ENCODE results near the gene EARS2.
"Not testable (repeated sequence)": the region's sequence is repeated elsewhere in the genome, so short reads cannot be mapped to it uniquely, and the experiment has no call there.

EARS2 gene

GRCh38 chr16:23557779-23558702, 891 bp upstream of the EARS2 start:
- Mint-ChIP-seq H3K4me1 (ENCODE audit: low read depth in 2 of 2) (peaks cover 12 to 22% of the 10 kb centered on the region in 2 donors), H3K36me3 (ENCODE audit: insufficient read depth) (peaks cover 43% of the 10 kb centered on the region), H3K27ac (peak overlapping the region; percentile 97), H3K4me3 (peak overlapping the region; percentile 96), H3K9me3 (no peaks in the 10 kb centered on the region), H3K27me3 (no peaks in the 10 kb centered on the region)
- peak; percentile 2 to 17 (median 6) for DNase-seq
- ATAC-seq (replicated peaks): peak; percentile 14

GRCh38 chr16:23554536-23554935, 2.6 kb downstream of the EARS2 start:
- Mint-ChIP-seq H3K4me3 (no peak overlapping the region), H3K9me3 (no peaks in the 10 kb centered on the region), H3K27me3 (no peaks in the 10 kb centered on the region), H3K27ac (no peak overlapping the region), H3K4me1 (ENCODE audit: low read depth in 2 of 2) (peaks cover 7 to 14% of the 10 kb centered on the region in 2 donors), H3K36me3 (ENCODE audit: insufficient read depth) (peaks cover 54% of the 10 kb centered on the region)
- DNase-seq (no peak), ATAC-seq (replicated peaks) (no peak)

- no peak overlapping the region for H3K27ac Mint-ChIP-seq
- H3K4me3 Mint-ChIP-seq: no peak overlapping the region
- DNase-seq (no peak), ATAC-seq (replicated peaks) (no peak)
- no peaks in the 10 kb centered on the region for H3K27me3 Mint-ChIP-seq
- peaks cover 7 to 8% of the 10 kb centered on the region in 2 donors for H3K4me1 Mint-ChIP-seq (ENCODE audit: low read depth in 2 of 2)
- no peaks in the 10 kb centered on the region for H3K9me3 Mint-ChIP-seq
- peaks cover 47% of the 10 kb centered on the region for H3K36me3 Mint-ChIP-seq (ENCODE audit: insufficient read depth)
These were observed 5.0 kb downstream of the EARS2 start for GRCh38 chr16:23552161-23552560.

- H3K27me3 Mint-ChIP-seq: no peaks in the 10 kb centered on the region
- no peaks in the 10 kb centered on the region for H3K4me1 Mint-ChIP-seq (ENCODE audit: low read depth in 2 of 2)
- no peak overlapping the region for H3K4me3 Mint-ChIP-seq
- no peak overlapping the region for H3K27ac Mint-ChIP-seq
- no peak for ATAC-seq (replicated peaks)
- H3K9me3 Mint-ChIP-seq: no peaks in the 10 kb centered on the region
- no peak for DNase-seq
- H3K36me3 Mint-ChIP-seq (ENCODE audit: insufficient read depth): peaks cover 42% of the 10 kb centered on the region
These were observed 7.2 kb downstream of the EARS2 start for GRCh38 chr16:23549938-23550337.

- ATAC-seq (replicated peaks): no peak
- H3K36me3 Mint-ChIP-seq (ENCODE audit: insufficient read depth): peaks cover 46% of the 10 kb centered on the region
- no peak for DNase-seq
- no peak overlapping the region for H3K4me3 Mint-ChIP-seq
- no peaks in the 10 kb centered on the region for H3K4me1 Mint-ChIP-seq (ENCODE audit: low read depth in 2 of 2)
- H3K27ac Mint-ChIP-seq: no peak overlapping the region
- no peaks in the 10 kb centered on the region for H3K27me3 Mint-ChIP-seq
- no peaks in the 10 kb centered on the region for H3K9me3 Mint-ChIP-seq
These were observed 12.7 kb downstream of the EARS2 start for GRCh38 chr16:23544436-23544835.

DNA sequence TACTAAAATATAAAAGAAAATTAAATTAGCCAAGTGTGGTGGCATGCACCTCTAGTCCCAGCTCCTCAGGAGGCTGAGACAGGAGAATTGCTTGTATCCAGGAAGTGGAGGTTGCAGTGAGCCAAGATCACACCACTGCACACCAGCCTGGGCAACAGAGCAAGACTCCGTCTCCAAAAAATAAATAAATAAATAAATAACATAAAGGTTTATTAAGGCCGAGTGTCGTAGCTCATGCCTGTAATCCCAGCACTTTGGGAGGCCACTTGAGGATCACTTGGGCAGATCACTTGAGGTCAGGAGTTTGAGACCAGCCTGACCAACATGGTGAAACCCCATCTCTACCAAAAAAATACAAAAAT, 16.4 kb downstream of the EARS2 start:
- Mint-ChIP-seq H3K36me3 (ENCODE audit: insufficient read depth) (peaks cover 54% of the 10 kb centered on the region), H3K27ac (peak overlapping the region in 1 of 2 donors; percentile 25)
- ATAC-seq (replicated peaks): not testable (repeated sequence)

GRCh38 chr16:23539984-23540816, 16.9 kb downstream of the EARS2 start:
- no peaks in the 10 kb centered on the region for H3K9me3 Mint-ChIP-seq
- H3K27ac Mint-ChIP-seq: no peak overlapping the region
- H3K36me3 Mint-ChIP-seq (ENCODE audit: insufficient read depth): peaks cover 54% of the 10 kb centered on the region
- H3K27me3 Mint-ChIP-seq: no peaks in the 10 kb centered on the region
- ATAC-seq (replicated peaks) (no peak), DNase-seq (no peak)
- no peak overlapping the region for H3K4me3 Mint-ChIP-seq
- no peaks in the 10 kb centered on the region for H3K4me1 Mint-ChIP-seq (ENCODE audit: low read depth in 2 of 2)

More for the DNA sequence above, 16.4 kb downstream of the EARS2 start:
- not testable (repeated sequence) for DNase-seq; H3K27me3 Mint-ChIP-seq; H3K4me1 Mint-ChIP-seq (ENCODE audit: low read depth in 2 of 2); H3K9me3 Mint-ChIP-seq; H3K4me3 Mint-ChIP-seq

DNA sequence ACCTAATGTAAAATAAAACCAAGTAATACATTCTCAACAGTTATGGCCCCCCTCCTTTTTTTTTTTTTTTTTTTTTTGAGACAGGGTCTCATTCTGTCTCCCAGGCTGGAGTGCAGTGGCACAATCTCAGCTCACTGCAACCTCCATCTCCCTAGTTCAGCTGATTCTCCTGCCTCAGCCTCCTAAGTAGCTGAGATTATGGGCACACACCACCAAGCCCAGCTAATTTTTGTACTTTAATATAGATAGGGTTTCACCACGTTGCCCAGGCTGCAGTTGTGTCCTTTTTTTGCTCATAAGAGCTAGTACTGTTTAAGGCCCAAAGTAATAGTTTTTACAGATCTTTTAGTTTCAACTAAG, 18.3 kb downstream of the EARS2 start:
- H3K4me3 Mint-ChIP-seq: no peak overlapping the region
- H3K27me3 Mint-ChIP-seq: no peaks in the 10 kb centered on the region
- H3K27ac Mint-ChIP-seq: no peak overlapping the region
- H3K9me3 Mint-ChIP-seq: no peaks in the 10 kb centered on the region
- H3K4me1 Mint-ChIP-seq (ENCODE audit: low read depth in 2 of 2): no peaks in the 10 kb centered on the region
- ATAC-seq (replicated peaks) (no peak), DNase-seq (no peak)
- peaks cover 59% of the 10 kb centered on the region for H3K36me3 Mint-ChIP-seq (ENCODE audit: insufficient read depth)

- DNase-seq: no peak
- no peak for ATAC-seq (replicated peaks)
These were observed 19.8 kb downstream of the EARS2 start for GRCh38 chr16:23537390-23537789.

GRCh38 chr16:23535901-23536300, 21.2 kb downstream of the EARS2 start:
- Mint-ChIP-seq H3K27me3 (no peaks in the 10 kb centered on the region), H3K36me3 (ENCODE audit: insufficient read depth) (peaks cover 52% of the 10 kb centered on the region), H3K4me3 (no peak overlapping the region), H3K4me1 (ENCODE audit: low read depth in 2 of 2) (no peaks in the 10 kb centered on the region), H3K9me3 (no peaks in the 10 kb centered on the region), H3K27ac (no peak overlapping the region)
- ATAC-seq (replicated peaks) (no peak), DNase-seq (no peak)

More at GRCh38 chr16:23537390-23537789, 19.8 kb downstream of the EARS2 start:
- H3K36me3 Mint-ChIP-seq (ENCODE audit: insufficient read depth): peaks cover 54% of the 10 kb centered on the region
- no peak overlapping the region for H3K4me3 Mint-ChIP-seq
- no peaks in the 10 kb centered on the region for H3K9me3 Mint-ChIP-seq
- H3K27ac Mint-ChIP-seq: no peak overlapping the region
- no peaks in the 10 kb centered on the region for H3K27me3 Mint-ChIP-seq
- no peaks in the 10 kb centered on the region for H3K4me1 Mint-ChIP-seq (ENCODE audit: low read depth in 2 of 2)

DNA sequence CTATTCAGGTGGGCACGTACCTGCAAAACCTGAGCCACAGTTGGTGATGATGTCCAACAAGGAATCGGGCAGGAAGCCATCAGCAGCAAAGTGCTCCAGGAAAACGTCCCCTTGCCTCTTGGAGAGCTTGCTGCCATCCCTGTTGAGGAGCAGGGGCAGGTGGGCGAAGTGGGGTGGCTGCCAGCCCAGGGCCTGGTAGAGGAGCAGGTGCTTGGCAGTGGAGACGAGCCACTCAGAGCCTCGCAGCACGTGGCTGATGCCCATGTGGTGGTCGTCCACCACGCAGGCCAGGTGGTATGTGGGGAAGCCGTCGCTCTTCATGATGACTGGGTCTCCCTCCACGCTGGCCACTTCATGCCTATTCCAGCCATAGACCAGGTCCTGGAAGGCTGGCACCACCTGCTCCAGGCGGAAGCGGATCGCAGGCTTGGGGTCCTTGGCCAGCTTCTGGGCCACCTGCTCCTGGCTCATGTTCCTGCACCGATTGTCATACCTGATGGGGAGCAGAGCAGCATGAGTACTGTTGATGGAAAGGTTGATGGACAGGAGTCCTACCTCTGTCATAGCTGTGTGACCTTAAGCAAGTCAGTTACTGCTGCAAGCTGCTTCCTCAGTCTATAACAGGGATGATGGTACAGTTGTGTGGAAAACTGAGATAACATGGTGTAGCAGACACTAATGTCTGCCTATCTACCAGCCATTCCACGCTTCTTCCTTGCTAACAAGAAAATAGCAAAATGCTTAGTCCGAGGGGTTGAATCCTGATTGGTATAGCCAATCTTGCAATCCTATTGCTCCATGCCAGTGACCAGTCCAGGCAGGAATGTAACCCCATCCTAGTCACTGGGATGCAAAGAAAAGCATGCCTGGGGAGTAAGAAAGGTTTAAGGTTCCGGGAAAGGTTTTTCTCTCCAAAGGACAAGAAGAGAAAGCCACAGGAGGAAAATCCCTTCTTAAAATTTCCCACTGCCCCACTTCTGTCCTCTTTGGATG, 22.0 kb downstream of the EARS2 start:
- no peak overlapping the region for H3K27ac Mint-ChIP-seq

GRCh38 chr16:23532448-23532847, 24.7 kb downstream of the EARS2 start:
- H3K27me3 Mint-ChIP-seq: no peaks in the 10 kb centered on the region
- H3K4me1 Mint-ChIP-seq (ENCODE audit: low read depth in 2 of 2): no peaks in the 10 kb centered on the region
- ATAC-seq (replicated peaks) (no peak), DNase-seq (no peak)
- H3K9me3 Mint-ChIP-seq: no peaks in the 10 kb centered on the region
- no peak overlapping the region for H3K4me3 Mint-ChIP-seq
- H3K27ac Mint-ChIP-seq: no peak overlapping the region
- H3K36me3 Mint-ChIP-seq (ENCODE audit: insufficient read depth): peaks cover 47% of the 10 kb centered on the region

More for the DNA sequence above, 22.0 kb downstream of the EARS2 start:
- H3K27me3 Mint-ChIP-seq: no peaks in the 10 kb centered on the region
- H3K4me3 Mint-ChIP-seq: no peak overlapping the region
- H3K4me1 Mint-ChIP-seq (ENCODE audit: low read depth in 2 of 2): no peaks in the 10 kb centered on the region
- peaks cover 53% of the 10 kb centered on the region for H3K36me3 Mint-ChIP-seq (ENCODE audit: insufficient read depth)
- H3K9me3 Mint-ChIP-seq: no peaks in the 10 kb centered on the region
- ATAC-seq (replicated peaks): no peak
- no peak for DNase-seq

- Mint-ChIP-seq H3K9me3 (no peaks in the 10 kb centered on the region), H3K36me3 (ENCODE audit: insufficient read depth) (peaks cover 51% of the 10 kb centered on the region), H3K27ac (no peak overlapping the region), H3K4me1 (ENCODE audit: low read depth in 2 of 2) (no peaks in the 10 kb centered on the region), H3K27me3 (no peaks in the 10 kb centered on the region), H3K4me3 (no peak overlapping the region)
- DNase-seq (no peak), ATAC-seq (replicated peaks) (no peak)
These were observed 27.1 kb downstream of the EARS2 start for GRCh38 chr16:23530062-23530461.

Measured in effector memory CD8-positive, alpha-beta T cell (primary cell).